Measurements from ENCODE around the gene NAB2.

DNA sequence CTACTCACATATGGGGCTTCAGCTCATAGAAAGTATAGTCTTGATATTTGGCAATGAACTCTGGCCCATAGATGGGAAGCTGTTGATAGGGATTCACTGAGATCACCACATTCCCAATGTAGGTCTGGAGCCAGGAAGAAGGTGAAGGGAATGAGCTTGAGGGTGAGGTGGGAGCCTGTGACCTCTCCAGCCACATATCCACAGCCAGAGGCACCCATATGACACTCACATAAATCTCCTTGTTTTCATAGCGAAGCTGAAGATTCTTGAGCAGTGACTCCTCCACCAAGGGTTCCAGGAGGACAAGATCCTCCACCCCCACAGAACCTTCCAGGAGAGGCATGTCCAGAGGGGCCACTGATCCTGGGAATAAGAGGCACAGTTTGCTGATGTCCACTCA lies 40.9 kb upstream of the NAB2 start:
- no peak for TF ChIP-seq EZH2 (IDR thresholded peaks at IDR 0.05; ENCODE audit: insufficient read depth, poor library complexity, severe bottlenecking)
- TF ChIP-seq EZH2phosphoT487 (IDR thresholded peaks at IDR 0.05; ENCODE audit: insufficient read depth, low read depth): no peak

Measured in GM23248 (cell line).